HG03025 (cell line): ENCODE data around the gene PLXNA4.

ENCODE experiments used
- ATAC-seq: cut with Tn5 transposase; IDR thresholded peaks from one replicate; pipeline ENCODE4 v1.9.1; 2021; ENCODE audit warnings: mild to moderate bottlenecking, moderate library complexity; ENCODE audit not compliant: unreplicated experiment, low FRiP score

PLXNA4 gene

DNA sequence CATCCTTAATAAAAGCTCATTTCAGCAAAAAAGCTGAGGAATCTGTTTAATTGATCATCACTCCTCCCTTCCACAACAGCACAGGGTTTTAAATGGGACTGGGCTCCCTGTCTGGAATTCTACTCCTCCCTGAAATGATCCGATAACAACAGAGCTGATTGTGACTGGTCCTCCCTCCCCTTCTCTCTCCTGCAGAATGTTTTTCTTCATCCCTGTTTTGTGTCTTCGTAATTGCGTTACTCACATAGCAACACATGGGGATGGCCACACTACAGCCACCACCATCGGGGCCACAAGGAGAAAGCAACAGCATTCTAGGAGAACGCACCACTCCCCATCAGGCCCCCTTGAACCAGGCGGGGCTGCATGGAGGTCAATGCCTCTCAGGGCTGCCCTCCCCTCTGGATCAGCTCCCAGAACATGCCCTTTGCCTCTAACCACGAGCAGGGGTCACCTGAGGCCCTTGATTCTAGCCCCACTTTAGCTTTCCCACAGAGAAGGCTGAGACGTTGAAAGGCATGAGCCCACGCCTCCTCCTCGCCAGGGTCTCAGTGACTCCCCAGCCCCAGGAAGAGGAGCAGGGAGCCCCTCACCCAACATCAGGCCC lies 152.6 kb downstream of the PLXNA4 start:
- ATAC-seq: no peak

DNA sequence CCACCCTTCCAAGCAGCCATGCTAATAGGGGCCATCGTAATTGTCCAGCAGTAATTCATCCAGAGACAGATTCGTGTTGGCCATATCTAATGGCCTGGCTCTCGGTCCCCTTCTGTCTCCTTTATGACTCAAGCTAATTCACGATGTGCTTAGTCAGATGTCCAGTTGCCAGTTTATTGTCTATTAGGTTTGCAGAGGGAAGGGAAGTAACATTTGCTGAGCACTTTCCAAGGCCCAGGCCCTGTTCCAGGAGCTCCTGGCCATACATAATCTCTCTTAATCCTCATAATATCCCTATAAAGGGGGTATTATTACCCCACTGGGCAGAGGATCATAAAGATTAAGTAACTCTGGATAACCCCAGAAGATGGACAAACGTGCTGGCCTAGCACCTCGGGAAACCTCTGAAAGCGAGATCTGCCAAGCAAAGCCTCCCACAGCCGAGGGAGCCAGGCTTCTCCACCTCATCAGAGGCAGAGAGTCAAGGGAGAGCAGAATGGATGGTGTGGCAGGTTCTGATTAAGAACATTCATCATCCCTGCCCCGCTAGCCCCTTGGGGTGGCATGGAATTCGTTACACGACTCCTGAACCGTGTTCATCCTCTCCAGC lies 153.7 kb downstream of the PLXNA4 start:
- no peak for ATAC-seq

DNA sequence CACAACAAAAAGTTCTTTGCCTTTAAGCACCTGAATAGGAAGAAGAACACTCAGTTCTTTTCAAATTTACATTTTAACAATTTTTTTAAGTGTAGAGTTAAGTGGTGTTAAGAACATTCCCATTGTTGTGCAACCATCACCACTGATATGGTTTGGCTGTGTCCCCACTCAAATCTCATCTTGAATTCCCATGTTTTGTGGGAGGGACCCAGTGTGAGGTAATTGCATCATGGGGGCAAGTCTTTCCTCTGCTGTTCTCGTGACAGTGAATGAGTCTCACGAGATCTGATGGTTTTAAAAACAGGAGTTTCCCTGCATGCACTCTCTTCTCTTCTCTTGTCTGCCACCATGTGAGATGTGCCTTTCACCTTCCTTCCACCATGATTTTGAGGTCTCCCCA lies 155.7 kb downstream of the PLXNA4 start:
- no peak for ATAC-seq

DNA sequence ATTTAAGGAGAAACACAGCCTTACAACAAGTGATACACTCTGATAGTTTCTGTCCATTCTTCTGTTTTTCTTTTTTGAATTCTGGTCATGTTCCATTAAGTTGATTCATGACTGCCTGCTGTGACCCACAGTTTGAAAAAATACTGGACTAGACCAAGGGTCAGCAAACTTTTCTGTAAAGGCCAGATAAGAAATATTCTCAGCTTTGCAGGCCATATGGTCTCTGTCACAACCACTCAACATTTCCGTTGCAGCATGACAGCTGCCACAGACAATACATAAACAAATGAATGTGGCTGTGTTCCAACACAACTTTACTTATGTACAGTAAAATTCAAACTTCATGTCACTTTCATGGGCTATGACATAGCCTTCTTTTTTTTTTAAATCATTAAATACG lies 156.7 kb downstream of the PLXNA4 start:
- ATAC-seq: no peak

DNA sequence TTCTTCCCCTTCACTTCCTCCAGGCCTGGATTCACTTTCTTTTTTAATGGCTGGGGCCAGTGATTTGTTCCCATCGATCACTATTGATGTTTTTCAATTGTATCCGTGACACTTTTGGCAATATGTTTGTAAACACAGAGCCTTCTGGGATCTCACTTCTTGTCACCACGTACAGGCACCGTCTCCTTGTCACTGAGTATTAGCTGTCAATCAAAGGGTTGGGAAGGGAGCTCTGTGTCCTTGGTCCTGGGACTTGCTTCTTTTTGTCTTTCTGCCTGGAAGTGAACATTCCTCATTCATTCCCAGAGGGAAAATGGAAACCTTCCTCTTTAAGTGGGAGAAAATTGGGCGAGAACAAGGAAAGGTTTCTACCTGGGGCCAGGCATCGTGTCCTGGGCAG lies 157.4 kb downstream of the PLXNA4 start:
- ATAC-seq: no peak

DNA sequence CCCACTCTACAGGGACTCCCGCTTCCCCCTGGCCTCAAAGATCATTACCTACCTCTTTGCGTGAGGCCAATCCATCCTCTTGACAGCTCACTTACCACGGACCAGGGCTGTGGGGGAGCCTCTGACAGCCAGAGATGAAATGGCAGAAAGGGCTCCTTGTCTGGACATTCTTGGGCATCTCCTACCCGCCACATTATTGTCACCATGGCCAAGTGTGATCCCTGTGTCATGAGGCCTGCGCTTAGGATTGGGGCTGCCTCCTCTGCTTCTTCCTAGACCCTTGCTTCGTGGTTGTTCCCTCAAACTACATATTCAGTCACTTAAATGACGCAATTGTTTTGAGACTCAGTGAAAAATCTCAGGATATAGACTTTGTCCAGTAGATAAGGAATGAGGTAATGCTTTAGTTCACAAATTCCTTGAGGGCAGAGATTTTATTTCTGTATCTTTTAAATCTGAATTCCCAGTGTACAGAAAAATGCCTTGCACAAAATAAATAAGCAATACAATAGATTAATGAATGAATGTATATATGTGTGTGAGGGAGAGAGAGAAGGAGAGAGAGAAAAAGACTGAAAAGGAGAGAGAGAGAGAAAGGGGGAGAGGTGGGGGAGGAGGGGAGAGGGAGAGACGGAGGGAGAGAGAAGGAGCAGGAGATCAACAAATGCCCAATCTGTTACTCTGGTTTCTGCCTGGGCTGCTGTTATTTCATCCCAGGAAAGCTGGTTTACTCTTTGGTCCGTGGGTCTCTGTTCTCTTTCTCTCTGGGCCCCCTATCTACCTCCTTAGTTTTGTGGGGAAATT lies 159.0 kb downstream of the PLXNA4 start:
- ATAC-seq: no peak

DNA sequence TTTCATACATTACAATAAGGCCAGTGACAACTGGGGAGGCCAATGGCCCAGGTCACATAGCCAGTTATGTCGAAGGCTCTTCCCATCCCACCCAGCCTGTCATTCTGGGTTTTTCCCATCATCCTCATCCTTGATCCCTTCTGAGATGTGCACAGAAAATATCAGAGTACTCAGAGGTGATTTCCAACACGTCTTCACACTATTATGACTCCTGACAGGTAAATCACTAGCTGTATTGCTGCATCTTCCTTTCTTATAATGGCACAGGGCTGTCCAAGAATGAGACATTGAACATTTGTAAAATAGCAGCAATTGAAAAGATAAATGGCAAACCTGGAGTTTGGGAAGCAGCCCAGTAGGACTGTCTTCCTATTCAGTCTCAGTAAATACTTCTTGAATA lies 159.9 kb downstream of the PLXNA4 start:
- no peak for ATAC-seq

DNA sequence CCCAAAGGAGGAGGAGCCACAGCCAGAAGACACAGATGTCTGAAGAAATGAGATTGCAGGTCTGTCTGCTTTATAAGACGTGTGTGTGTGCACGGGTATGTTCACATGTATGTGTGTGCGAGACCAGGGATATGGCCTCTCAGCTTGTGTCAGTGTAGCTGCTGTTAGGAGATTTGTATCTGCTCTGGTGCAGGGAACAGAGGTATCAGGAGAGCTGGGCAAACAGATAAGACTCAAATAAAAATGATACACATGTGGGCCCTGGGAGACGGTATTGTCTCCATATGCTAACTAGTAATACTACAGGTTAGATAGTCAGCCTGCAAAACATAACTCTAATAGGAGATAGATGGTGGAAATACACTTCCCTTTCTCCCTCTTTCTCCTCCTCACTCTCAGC lies 161.0 kb downstream of the PLXNA4 start:
- ATAC-seq: no peak

DNA sequence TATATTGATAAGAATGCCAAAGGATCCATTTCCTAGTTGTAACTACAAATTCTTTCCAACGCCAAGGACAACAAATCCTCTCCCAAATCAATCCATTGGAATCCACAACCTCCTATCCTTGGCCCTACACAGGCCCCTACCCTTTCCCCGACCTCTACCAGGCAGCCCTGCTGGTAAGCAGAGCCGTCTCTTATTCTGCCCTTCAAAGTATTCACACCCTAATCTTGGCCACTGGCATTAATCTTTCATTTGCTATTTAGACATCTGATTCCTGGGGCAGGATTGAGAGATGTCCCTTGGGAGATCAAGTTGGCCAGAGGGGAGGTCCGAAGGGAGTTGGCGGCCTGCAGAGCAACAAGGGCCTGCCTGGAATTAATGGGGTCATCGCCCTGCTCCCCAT lies 161.4 kb downstream of the PLXNA4 start:
- no peak for ATAC-seq

DNA sequence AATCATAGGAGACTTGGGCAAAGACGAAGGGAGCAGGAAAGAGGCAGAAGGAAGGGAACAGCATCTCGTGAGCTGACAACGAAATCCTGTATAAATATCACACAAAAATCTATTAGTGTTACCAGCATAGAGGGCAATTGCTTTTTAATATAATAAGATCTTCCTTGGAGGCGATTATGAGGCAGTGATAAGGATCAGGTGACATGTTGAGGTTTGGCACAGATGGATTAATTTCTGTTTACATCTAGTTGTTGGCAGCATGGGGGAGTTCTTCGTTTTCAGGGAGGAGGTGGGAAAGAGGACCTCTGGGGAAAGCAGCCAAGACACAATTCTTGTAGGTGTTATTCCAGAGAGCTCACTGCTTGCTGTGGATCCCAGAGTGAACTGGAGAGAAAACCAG lies 163.8 kb downstream of the PLXNA4 start:
- no peak for ATAC-seq

DNA sequence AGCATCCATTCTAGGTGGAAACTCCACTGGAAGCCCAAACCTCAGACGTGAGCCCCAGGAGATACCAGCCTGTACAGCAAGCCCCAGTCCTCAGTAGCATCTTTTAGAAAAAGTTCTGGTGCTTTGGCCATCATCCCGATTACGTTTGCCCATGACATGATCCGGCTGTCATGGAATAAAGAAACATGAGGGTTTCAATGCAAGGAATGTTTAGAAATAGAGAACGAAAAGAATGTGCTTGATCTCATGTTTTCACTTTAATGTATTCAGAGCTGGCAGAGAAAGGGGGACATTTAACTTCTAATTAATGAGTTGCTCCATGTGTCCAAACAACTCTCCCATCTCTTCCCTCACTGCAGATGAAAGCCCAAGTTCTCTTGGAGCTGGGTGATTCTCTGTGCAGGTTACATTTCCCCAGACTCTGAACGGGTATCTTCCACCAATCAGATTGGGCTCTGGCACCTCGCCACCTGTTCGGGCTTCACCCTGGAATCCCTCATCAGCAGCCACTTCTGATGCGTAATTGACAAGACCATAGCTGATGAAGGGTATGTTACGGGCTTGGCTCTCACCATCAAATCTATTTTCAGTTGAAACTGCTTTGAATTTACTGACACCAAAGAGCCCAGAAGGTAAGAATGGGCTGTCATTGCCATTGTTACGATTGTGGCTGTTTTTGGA lies 165.3 kb downstream of the PLXNA4 start:
- ATAC-seq: no peak

DNA sequence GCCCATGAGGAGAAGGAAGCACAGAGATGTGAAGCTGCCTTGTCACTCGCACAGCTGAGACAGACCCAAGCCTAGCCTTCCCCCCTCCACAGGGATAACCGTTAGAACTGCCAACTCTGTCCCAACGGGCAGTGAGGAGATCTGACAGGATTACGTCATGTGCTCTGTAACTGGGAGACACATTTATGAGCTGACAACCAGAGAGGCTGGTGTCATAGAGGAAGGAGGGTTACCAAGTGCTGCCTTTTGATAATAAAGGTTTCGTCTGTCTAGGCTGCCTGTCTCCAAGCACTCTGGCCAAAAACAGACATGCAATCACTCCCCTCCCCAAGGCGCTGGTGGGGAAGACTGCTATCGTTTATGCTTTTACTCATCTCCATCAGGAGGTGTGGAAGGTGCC lies 165.9 kb downstream of the PLXNA4 start:
- ATAC-seq: no peak

DNA sequence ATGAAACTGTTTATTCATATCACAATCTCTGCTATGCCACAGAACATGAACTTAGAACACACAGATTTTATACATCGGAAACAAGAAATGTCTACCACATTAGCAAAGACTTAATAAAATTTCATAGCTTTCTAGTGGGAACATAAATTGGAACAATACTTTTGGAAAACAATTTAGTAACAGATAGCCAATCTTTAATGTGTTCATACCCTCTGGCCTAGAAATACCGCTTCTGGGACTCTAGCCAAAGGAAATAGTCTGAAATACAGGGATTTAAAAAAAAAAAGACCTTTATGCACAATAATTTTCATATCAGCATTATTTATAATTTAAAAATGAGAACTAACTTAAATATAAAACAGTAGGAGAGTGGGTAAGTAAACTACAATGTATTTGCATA lies 168.5 kb downstream of the PLXNA4 start:
- ATAC-seq: no peak

DNA sequence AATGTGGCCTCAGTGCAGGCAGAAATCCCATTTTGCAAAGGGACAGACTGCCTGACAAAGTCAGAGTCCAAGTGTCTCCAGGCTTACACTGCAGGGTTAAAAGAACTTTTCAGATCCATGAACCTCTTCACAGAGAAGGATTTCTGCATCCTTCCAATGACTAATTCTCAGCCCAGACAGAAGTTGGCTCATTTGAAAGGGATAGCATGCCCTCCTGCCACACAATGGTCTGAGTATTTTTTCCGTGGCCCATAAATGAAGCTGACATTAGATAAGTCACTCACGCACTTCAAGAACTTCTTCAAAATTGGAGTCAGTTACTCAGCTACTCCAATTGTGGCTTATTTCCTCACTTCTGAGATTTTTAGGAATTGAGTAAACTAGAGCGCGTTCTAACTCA lies 170.2 kb downstream of the PLXNA4 start:
- ATAC-seq: no peak

DNA sequence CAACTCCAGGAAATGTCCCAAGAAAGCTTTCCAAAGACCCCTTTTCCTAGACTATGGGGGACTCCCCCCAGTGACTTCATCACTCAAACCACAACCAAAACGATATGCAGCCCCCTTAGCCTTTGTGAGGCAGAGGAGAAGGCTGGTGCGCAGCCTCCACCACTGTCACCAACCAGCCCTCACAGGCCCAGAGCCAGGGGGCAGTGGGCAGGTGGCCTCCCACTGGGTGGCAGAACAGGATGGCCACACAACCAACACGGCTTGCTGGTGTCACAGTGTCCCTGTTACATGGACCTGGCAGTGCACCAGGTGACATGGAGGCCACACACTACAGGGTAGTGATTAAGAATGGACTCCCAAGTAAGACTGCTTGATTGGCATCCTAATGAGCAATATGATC lies 172.0 kb downstream of the PLXNA4 start:
- no peak for ATAC-seq

DNA sequence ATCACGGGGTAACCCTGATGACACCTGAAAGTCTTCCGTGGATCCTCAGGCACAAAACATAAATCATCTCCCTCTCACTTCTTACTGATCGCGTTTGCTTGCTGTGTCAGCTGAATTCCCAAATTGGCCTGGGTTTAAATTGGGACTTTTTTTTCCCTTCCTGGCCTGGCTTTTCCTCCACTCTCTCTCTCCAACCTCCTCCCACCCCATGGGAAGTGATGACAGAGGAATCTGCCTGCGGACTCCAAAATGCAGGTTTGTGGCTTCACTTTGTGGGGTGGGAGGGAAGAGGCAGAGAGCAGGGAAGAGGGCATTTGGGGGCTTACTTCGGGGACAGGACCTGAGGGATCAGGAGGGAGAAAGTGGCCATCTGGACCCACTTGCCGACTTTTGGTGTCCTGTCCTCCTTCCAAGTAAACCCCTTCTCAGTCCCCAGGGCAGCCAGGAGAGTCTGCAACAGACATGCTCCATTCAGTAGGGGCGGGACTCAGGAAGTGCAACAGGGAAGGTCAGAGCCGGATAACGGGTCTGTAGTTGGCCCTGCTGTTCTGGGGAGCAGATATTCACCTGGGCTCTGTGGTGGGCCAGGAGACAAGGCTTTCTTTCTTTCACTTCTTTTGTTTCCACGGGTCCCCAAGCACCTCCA lies 172.7 kb downstream of the PLXNA4 start:
- no peak for ATAC-seq

DNA sequence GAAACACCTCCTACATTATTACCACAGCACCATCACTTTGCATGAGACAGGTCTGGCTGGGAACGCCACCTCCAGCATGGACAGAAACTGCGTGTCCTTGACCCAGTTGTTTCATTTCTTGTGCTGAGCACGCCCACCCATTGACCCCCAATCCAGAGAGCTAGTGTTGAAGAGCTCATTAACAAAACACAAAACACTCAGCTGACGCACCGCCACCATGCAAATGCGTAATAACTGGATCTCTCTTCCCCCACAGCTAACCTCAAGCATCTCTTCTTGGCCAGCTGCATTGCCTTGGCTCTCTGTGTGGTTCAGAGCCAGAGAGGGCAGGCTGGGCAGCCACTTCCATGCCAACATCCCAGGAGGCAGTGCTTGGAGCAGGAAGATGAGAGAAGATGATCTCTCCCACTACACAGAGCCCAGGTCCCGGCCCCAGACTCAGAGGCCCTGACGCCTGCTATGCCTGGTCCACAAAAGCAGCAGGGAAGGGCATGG lies 173.5 kb downstream of the PLXNA4 start:
- no peak for ATAC-seq

DNA sequence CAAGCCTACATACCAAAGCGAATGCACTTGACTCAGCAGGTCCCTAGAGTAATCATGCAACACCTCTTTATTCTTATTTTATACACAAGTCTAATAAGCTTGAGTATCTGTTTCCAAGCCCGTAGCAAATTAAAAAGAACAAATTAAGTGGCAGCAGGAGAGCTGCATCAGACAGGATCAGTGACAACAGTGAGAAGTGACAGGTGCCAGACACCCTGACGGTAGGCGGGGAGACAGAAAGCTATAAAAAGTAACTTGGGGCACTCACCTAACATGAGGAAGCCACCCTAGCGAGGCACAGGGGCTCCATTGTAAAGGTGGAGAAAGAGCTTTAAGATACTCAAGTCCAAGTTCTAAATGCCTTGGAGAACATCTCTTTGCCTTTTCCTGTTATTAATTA lies 174.2 kb downstream of the PLXNA4 start:
- no peak for ATAC-seq

DNA sequence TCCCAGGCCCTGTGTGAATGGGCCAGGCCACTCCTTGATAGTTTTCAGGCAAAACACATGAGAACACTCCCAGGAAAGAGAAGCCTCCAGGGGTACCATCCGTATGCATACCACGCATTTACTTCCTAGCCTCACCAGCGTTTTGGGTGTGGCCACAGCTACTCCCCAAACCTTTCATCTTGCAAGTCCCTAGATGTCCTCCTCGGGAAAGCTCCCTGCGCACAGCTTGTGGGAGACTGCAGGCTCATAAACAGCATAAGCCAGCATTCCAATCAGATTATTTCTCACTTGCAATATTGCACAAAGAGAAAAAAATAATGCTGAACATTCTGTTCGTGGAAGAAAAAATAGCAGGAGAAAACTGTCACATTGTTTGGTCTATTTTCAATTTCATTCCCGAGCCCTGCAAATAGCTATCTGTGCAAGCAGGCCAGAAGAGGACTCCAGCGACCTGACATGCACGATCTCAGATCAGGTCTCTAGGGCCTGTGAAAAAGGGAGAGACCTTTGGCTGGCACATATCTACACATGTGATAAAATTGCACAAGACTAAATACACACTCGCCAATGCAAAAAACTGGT lies 175.6 kb downstream of the PLXNA4 start:
- no peak for ATAC-seq

DNA sequence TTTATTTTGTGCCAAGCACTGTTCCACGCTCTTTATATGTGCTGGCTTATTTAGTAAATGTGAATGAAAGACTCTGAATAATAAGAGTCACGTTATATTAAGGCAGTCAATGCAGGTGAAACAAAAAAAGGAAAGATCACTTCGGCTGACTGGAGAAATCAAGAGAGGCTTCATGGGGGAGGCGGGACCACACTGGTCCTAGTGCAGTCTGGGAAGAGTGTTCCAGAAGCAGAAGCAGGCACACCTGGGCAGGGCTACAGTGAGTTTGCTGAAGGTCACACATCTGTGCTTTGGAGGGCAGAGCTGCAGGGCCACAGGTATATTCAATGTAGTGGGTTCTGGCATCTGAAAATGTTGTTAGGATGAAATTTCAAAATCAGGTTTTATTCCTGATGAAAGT lies 176.9 kb downstream of the PLXNA4 start:
- no peak for ATAC-seq
